ENCODE measurements around the gene ADAMTS12. TPM values are rescaled to one million over a fixed set of nuclear protein-coding genes. Genes with fewer than 3 reads are reported as not detected.

Gene ADAMTS12
- total and polyA plus RNA-seq, 5 donors from 2014 or later: not detected

DNA sequence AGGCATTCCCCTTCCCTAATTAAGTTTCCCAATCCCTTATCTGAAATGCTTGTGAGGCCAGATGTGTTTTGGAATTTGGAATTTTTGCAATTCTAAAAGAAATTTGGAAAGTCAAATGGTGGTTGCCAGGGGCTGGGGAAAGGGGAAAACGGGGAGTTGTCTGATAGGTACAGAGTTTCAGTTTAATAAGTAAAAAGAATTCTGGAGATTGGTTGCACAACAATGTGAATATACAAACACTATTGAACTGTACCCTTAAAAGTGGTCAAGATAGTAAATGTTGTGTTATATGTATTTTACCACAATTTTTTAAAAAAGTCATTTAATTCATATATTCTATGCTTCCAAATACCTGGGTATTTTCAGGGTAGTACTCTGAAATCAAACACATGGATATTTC, 154.5 kb downstream of the ADAMTS12 start:
- DNase-seq: no peak
- no peak overlapping the region for H3K27ac ChIP-seq (ENCODE audit: insufficient read depth, low read length, poor library complexity, severe bottlenecking)
- Mint-ChIP-seq H3K27me3 (peaks cover 7% of the 10 kb centered on the region), H3K27ac (no peak overlapping the region), H3K4me3 (no peak overlapping the region), H3K4me1 (no peaks in the 10 kb centered on the region), H3K9me3 (peaks cover 0 to 3% (median 0%) of the 10 kb centered on the region in 7 donors), H3K36me3 (no peaks in the 10 kb centered on the region)
- no peaks in the 10 kb centered on the region for H3K27me3 ChIP-seq (ENCODE audit: control insufficient read depth, insufficient read depth, low read length)
- H3K4me1 ChIP-seq (ENCODE audit: control insufficient read depth, insufficient read depth, low read length, poor library complexity, severe bottlenecking): no peaks in the 10 kb centered on the region
- H3K36me3 ChIP-seq (ENCODE audit: control insufficient read depth, insufficient read depth, low read length): no peaks in the 10 kb centered on the region
- no peak overlapping the region for H3K4me3 ChIP-seq (ENCODE audit: low read depth, low read length)
- ATAC-seq (ENCODE audit: low read depth in 2 of 2): no peak
- H3K9me3 ChIP-seq (ENCODE audit: control insufficient read depth in 2 of 2, low read length in 2 of 2): no peaks in the 10 kb centered on the region

DNA sequence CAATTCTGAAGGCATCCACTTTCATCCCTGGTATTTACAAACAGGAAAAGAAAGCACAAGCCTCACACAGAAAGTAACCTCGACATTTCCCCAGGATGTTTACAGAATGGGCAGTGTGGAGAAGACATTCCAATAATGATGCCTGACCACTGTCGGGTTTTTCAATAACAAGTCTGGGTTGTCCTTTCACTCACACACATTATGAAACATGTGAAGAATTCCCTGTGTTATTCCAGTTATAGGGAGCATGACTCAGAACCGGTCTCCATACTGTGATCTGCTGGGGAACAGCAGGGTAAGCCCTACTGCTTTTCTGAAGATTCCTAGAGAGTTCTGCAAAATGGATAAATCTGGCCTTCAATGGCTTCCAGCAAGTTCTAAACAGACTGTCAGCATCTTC, 155.3 kb downstream of the ADAMTS12 start:
- Mint-ChIP-seq H3K4me1 (no peaks in the 10 kb centered on the region), H3K27ac (no peak overlapping the region), H3K9me3 (peaks cover 0 to 4% (median 0%) of the 10 kb centered on the region in 7 donors), H3K4me3 (no peak overlapping the region), H3K36me3 (no peaks in the 10 kb centered on the region), H3K27me3 (peaks cover 7% of the 10 kb centered on the region)
- no peak overlapping the region for H3K27ac ChIP-seq (ENCODE audit: insufficient read depth, low read length, poor library complexity, severe bottlenecking)
- ATAC-seq (ENCODE audit: low read depth in 2 of 2) (no peak), DNase-seq (no peak)
- H3K4me1 ChIP-seq (ENCODE audit: control insufficient read depth, insufficient read depth, low read length, poor library complexity, severe bottlenecking): no peaks in the 10 kb centered on the region
- no peaks in the 10 kb centered on the region for H3K36me3 ChIP-seq (ENCODE audit: control insufficient read depth, insufficient read depth, low read length)
- no peak overlapping the region for H3K4me3 ChIP-seq (ENCODE audit: low read depth, low read length)
- H3K9me3 ChIP-seq (ENCODE audit: control insufficient read depth in 2 of 2, low read length in 2 of 2): no peaks in the 10 kb centered on the region
- H3K27me3 ChIP-seq (ENCODE audit: control insufficient read depth, insufficient read depth, low read length): no peaks in the 10 kb centered on the region

DNA sequence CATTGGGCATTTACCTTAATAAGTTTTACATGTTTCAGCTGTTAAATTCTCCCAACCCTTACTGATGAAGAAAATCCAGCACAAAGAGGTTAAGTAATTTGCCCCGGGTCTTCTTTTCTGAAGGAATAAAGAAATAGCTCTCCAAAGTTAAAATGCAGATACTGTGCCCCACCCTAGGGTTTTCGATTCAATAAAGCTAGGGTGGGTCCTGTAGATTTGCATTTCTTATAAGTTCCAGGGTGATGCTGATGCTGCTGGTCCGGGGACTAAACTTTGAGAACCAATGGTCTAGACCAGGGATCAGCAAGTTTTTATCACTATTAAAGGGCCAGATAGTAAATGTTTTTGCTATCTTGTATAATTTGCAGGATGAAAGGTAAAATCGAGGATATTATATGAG, 156.7 kb downstream of the ADAMTS12 start:
- H3K9me3 Mint-ChIP-seq: peaks cover 0 to 4% (median 0%) of the 10 kb centered on the region in 7 donors
- H3K36me3 Mint-ChIP-seq: no peaks in the 10 kb centered on the region
- H3K9me3 ChIP-seq (ENCODE audit: control insufficient read depth in 2 of 2, low read length in 2 of 2): no peaks in the 10 kb centered on the region
- no peak overlapping the region for H3K27ac Mint-ChIP-seq
- H3K27me3 ChIP-seq (ENCODE audit: control insufficient read depth, insufficient read depth, low read length): no peaks in the 10 kb centered on the region
- no peak for ATAC-seq (ENCODE audit: low read depth in 2 of 2)
- H3K36me3 ChIP-seq (ENCODE audit: control insufficient read depth, insufficient read depth, low read length): no peaks in the 10 kb centered on the region
- no peaks in the 10 kb centered on the region for H3K4me1 Mint-ChIP-seq
- H3K4me1 ChIP-seq (ENCODE audit: control insufficient read depth, insufficient read depth, low read length, poor library complexity, severe bottlenecking): no peaks in the 10 kb centered on the region
- H3K4me3 Mint-ChIP-seq: no peak overlapping the region
- DNase-seq: no peak
- peaks cover 7% of the 10 kb centered on the region for H3K27me3 Mint-ChIP-seq
- H3K4me3 ChIP-seq (ENCODE audit: low read depth, low read length): no peak overlapping the region
- H3K27ac ChIP-seq (ENCODE audit: insufficient read depth, low read length, poor library complexity, severe bottlenecking): no peak overlapping the region

DNA sequence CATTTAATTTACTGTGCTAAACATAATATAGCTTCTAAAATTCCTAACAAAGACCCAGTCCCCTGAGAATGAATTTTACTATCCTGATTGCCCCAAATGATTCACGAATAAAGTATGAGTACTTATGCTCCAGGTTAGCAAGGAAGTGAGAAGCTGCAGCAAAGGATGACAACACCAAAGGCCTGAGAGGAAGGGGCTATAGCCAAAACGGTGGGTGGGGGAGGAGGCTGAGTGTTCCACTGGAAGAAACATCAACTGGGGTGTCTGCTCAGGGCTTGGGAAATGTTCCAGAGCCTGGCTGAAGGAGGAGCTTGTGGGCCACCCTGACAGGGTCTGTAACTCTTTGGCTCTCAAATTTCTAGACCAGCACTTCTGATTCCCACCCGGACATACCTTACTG, 157.3 kb downstream of the ADAMTS12 start:
- H3K36me3 Mint-ChIP-seq: no peaks in the 10 kb centered on the region
- no peaks in the 10 kb centered on the region for H3K9me3 ChIP-seq (ENCODE audit: control insufficient read depth in 2 of 2, low read length in 2 of 2)
- ATAC-seq (ENCODE audit: low read depth in 2 of 2) (no peak), DNase-seq (no peak)
- no peak overlapping the region for H3K27ac ChIP-seq (ENCODE audit: insufficient read depth, low read length, poor library complexity, severe bottlenecking)
- H3K27me3 Mint-ChIP-seq: peaks cover 7% of the 10 kb centered on the region
- H3K4me3 Mint-ChIP-seq: no peak overlapping the region
- H3K36me3 ChIP-seq (ENCODE audit: control insufficient read depth, insufficient read depth, low read length): no peaks in the 10 kb centered on the region
- no peaks in the 10 kb centered on the region for H3K4me1 Mint-ChIP-seq
- no peak overlapping the region for H3K27ac Mint-ChIP-seq
- H3K4me3 ChIP-seq (ENCODE audit: low read depth, low read length): no peak overlapping the region
- peaks cover 0 to 4% (median 0%) of the 10 kb centered on the region in 7 donors for H3K9me3 Mint-ChIP-seq
- no peaks in the 10 kb centered on the region for H3K27me3 ChIP-seq (ENCODE audit: control insufficient read depth, insufficient read depth, low read length)
- no peaks in the 10 kb centered on the region for H3K4me1 ChIP-seq (ENCODE audit: control insufficient read depth, insufficient read depth, low read length, poor library complexity, severe bottlenecking)

DNA sequence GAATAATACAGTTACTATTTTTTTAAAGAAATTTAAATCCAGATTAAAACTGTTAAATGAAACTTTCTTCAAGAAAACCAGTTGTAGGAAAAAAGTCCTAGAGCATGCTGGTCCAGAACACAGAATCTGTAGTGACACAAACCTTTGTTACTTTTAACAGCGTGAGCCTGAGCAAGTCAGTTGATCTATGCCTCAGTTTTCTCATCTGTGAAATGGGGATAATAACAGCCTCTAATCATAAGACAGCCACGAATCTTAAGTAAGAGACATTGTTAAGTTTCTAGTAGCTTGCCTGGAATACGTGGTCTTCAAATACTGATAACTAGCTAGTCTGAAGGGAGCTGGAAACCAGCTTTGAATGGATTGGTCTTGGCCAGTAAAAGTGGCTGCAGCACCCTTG, 158.6 kb downstream of the ADAMTS12 start:
- Histone ChIP-seq H3K4me1 (ENCODE audit: control insufficient read depth, insufficient read depth, low read length, poor library complexity, severe bottlenecking) (no peaks in the 10 kb centered on the region), H3K27me3 (ENCODE audit: control insufficient read depth, insufficient read depth, low read length) (no peaks in the 10 kb centered on the region), H3K36me3 (ENCODE audit: control insufficient read depth, insufficient read depth, low read length) (no peaks in the 10 kb centered on the region), H3K27ac (ENCODE audit: insufficient read depth, low read length, poor library complexity, severe bottlenecking) (no peak overlapping the region), H3K9me3 (ENCODE audit: control insufficient read depth in 2 of 2, low read length in 2 of 2) (no peaks in the 10 kb centered on the region), H3K4me3 (ENCODE audit: low read depth, low read length) (no peak overlapping the region)
- Mint-ChIP-seq H3K27ac (no peak overlapping the region), H3K9me3 (peaks cover 0 to 4% (median 0%) of the 10 kb centered on the region in 7 donors), H3K36me3 (no peaks in the 10 kb centered on the region), H3K4me1 (no peaks in the 10 kb centered on the region), H3K4me3 (no peak overlapping the region), H3K27me3 (peaks cover 7% of the 10 kb centered on the region)
- no peak for DNase-seq
- ATAC-seq (ENCODE audit: low read depth in 2 of 2): no peak

DNA sequence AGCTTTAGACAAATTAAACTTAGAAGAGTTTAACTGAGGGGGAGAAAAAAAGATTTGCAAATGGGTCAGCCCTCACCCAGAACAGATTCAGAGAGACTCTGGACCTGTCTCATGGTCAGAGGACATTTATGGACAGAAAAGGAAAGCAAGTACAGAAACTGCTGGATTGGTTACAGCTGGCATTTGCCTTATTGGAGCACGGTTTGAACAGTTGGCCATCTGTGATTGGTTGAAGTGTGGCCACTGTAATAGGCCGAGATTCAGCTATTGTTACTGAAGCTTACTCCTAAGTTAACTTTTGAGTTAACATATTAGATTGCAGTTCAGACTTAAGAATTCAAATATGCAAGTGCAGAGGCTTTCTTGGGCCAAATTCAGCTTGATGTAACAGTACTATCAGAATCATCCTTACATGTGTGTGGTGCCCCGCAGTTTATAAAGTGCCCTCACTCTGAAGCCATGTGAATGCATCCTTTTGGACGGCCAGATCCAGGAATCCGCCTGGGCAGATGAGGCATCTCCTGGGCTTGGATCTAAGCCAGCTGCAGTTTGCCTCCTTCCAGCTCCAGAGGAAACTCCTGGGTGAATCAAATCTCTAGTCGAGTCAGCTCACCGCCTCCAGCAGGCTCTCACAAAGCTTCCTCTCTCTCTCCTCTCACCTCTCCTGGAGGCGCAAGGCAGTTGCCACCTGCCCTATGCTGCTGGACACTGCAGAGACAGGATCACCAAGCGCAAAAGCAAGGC, 165.2 kb downstream of the ADAMTS12 start:
- no peak for ATAC-seq (ENCODE audit: low read depth in 2 of 2)
- peaks cover 5% of the 10 kb centered on the region for H3K27me3 Mint-ChIP-seq
- no peak for DNase-seq

DNA sequence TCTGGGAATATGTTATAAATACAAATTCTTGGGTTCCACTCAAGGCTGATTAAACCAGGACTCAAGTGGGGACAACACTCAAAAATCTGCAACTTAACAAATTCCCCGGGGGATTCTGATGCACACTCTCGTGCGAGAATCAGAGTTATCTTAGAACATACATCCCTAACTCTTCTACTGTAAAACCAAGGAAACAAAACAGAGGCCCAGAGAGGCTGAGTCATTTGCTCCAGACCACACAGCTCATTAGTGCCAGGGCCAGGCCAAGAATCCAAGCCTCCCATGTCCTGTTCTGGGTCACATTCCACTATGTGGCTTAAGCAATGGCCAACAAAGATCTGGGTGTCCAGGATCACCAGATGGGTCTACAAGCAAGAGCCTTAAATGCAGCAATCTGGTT, 166.0 kb downstream of the ADAMTS12 start:
- no peaks in the 10 kb centered on the region for H3K9me3 ChIP-seq (ENCODE audit: control insufficient read depth in 2 of 2, low read length in 2 of 2)
- no peak for DNase-seq
- H3K36me3 Mint-ChIP-seq: no peaks in the 10 kb centered on the region
- no peak overlapping the region for H3K4me3 Mint-ChIP-seq
- H3K4me3 ChIP-seq (ENCODE audit: low read depth, low read length): no peak overlapping the region
- no peaks in the 10 kb centered on the region for H3K4me1 ChIP-seq (ENCODE audit: control insufficient read depth, insufficient read depth, low read length, poor library complexity, severe bottlenecking)
- no peaks in the 10 kb centered on the region for H3K36me3 ChIP-seq (ENCODE audit: control insufficient read depth, insufficient read depth, low read length)
- no peak overlapping the region for H3K27ac ChIP-seq (ENCODE audit: insufficient read depth, low read length, poor library complexity, severe bottlenecking)
- ATAC-seq (ENCODE audit: low read depth in 2 of 2): no peak
- peaks cover 5% of the 10 kb centered on the region for H3K27me3 Mint-ChIP-seq
- no peaks in the 10 kb centered on the region for H3K27me3 ChIP-seq (ENCODE audit: control insufficient read depth, insufficient read depth, low read length)
- no peak overlapping the region for H3K27ac Mint-ChIP-seq
- peaks cover 0 to 2% (median 0%) of the 10 kb centered on the region in 7 donors for H3K9me3 Mint-ChIP-seq
- H3K4me1 Mint-ChIP-seq: no peaks in the 10 kb centered on the region

More for the DNA sequence above, 165.2 kb downstream of the ADAMTS12 start:
- Mint-ChIP-seq H3K36me3 (no peaks in the 10 kb centered on the region), H3K4me3 (no peak overlapping the region), H3K27ac (no peak overlapping the region), H3K4me1 (no peaks in the 10 kb centered on the region), H3K9me3 (peaks cover 0 to 3% (median 0%) of the 10 kb centered on the region in 7 donors)
- H3K4me1 ChIP-seq (ENCODE audit: control insufficient read depth, insufficient read depth, low read length, poor library complexity, severe bottlenecking): no peaks in the 10 kb centered on the region
- no peak overlapping the region for H3K4me3 ChIP-seq (ENCODE audit: low read depth, low read length)
- H3K36me3 ChIP-seq (ENCODE audit: control insufficient read depth, insufficient read depth, low read length): no peaks in the 10 kb centered on the region
- no peak overlapping the region for H3K27ac ChIP-seq (ENCODE audit: insufficient read depth, low read length, poor library complexity, severe bottlenecking)
- H3K27me3 ChIP-seq (ENCODE audit: control insufficient read depth, insufficient read depth, low read length): no peaks in the 10 kb centered on the region
- no peaks in the 10 kb centered on the region for H3K9me3 ChIP-seq (ENCODE audit: control insufficient read depth in 2 of 2, low read length in 2 of 2)

All from CD4-positive, CD25-positive, alpha-beta regulatory T cell (primary cell).